GM18867 (cell line): Measurements from ENCODE around the gene PROSER3.

Experiments used
- ATAC-seq: cut with Tn5 transposase; IDR thresholded peaks from one replicate; pipeline ENCODE4 v1.9.1; 2021; ENCODE audit warnings: mild to moderate bottlenecking, moderate library complexity; ENCODE audit not compliant: unreplicated experiment

The PROSER3 gene

DNA sequence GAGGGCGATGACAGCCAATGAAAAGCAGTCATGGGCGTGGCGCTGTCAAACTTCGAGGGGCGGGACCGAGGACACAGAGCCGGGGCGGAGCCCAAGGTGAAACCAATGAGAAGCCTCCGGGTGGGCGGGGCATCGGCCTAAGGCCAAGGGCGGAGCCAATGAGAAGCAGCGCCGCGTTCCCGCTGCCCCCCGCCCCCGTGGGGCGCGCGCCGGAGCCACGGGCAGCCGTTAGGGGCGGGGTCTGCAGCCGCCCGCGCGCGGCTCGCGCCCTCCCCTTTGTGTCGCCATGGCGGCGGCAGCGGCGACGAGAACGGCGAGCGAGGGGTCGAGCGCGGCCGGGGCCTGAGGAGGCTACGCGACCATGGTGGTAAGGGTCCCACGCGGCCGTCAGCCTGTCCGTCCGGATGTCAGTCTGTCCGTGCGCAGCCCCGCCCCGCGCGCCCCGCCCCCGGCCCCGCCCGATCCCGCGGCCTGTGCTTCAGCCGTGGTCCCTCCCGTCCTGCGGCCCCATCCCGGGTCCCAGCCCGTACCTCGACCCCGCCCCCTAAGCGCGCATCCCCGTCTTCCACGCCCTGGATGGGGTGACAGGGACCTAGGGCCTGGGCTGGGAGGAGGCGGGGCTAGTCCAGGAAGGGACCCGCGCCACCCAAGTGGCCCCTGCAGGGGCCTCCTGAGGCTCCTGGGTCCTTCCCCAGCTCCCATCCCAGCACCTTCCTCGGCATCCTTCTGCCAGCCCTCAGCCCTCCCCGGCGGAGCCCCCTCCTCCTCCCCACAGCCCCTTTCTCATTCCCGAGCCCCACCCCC lies 17.5 kb downstream of the PROSER3 start, which contains the start of gene ARHGAP33:
Gene ARHGAP33, plus strand, starts transcription at position 267 of the 804 bp plus-strand sequence. Its CDS starts 95 bp downstream, at position 362.
- peak; percentile 88 for ATAC-seq

DNA sequence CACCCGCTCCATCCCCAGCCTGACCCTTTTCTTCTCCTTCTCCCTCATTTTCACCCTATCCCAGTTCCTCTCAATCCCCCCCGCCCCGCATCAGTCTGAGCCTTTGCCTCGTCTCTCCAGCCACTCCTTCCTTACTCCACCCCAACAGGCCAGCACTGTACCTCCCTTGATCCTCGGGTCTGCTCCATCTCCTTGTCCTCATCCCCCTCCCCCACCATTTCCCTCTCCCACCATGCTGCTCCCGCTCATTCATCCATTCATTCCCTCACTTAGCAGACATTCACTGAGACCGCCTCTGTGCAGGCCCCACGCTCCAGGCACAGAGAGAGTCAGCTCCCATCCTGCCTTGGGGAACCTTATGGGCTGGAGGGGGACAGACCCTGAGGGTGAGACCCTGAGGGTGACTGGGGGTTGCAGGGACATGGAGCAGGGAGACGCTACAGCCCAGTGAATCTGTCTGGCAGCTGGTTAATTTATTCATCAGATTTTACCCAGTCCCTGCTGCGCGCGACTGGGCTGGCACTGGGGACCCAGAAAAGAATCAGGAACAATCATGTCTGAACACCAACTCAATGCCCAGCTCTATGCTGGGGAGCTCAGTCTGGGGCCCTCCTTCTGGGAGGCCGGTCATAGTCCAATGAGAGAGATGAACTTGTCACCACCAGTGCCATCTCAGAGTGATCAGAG lies 18.3 kb downstream of the PROSER3 start:
- no peak for ATAC-seq

- ATAC-seq: no peak
Measured at GRCh38 chr19:35777086-35777841, 19.3 kb downstream of the PROSER3 start.

- ATAC-seq: no peak
Measured at GRCh38 chr19:35777961-35778360, 20.0 kb downstream of the PROSER3 start.

DNA sequence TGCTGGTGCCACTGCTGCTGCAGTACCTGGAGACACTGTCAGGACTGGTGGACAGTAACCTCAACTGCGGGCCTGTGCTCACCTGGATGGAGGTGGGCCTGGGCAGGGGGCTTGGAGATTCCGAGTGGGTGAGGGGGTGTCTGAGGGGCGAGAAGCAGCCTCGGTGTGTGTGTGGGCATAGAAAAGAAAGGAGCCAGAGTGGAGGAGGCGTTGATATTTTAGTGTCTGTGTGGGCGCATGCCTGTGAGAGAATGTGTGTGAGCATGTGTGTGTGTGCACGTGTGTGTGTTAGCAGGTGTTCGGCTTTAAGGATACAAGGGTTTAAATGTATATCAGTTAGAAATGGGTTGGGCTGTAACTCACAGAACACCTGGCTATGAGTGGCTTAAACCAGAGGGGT lies 21.1 kb downstream of the PROSER3 start:
- ATAC-seq: no peak

DNA sequence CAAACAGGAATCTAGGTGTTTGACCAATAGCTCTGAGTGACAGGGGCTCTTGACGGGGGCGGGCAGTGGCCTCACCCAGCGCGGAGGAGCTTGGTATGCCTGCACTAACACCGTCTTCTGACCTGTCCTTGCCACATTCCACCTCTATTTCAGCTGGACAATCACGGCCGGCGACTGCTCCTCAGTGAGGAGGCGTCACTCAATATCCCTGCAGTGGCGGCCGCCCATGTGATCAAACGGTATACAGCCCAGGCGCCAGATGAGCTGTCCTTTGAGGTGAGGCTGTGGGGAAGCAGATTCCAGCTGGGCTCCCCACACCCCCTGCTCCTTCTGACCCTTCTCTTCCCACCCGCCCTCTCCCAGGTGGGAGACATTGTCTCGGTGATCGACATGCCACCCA lies 22.1 kb downstream of the PROSER3 start:
- ATAC-seq: no peak

DNA sequence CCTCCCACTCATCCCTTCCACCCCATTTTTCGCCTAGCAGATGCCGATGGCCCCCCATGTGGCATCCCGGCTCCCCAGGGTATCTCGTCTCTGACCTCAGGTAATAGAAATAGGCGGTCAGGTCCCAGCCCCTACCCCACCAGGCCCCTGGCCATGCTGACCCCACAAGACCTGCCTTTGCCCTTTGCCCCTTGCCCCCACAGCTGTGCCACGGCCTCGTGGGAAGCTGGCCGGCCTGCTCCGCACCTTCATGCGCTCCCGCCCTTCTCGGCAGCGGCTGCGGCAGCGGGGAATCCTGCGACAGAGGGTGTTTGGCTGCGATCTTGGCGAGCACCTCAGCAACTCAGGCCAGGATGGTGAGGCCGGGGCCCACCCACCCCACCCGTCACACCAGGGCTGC lies 22.7 kb downstream of the PROSER3 start:
- ATAC-seq: no peak

DNA sequence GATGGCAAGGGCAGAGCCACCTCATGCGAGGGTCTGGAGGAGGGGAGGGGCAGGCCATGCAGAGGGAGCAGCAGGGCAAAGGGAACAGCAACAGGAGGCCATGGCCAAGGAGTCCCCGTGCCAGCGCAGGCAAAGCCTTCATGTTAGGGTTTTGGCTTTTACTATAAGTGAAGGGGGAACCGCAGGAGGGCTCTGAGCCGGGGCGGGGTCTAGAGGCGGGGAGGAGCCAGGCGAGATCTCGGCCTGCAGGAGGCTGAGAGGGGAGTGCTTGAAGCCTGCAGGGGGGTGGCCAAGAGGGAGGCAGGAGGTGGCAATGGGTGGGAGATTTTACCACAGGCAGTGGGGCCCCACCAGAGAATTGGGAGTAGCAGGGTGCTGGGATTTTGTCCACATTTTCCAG lies 23.7 kb downstream of the PROSER3 start:
- ATAC-seq: no peak

- ATAC-seq: no peak
Measured at GRCh38 chr19:35782589-35782988, 24.6 kb downstream of the PROSER3 start.

DNA sequence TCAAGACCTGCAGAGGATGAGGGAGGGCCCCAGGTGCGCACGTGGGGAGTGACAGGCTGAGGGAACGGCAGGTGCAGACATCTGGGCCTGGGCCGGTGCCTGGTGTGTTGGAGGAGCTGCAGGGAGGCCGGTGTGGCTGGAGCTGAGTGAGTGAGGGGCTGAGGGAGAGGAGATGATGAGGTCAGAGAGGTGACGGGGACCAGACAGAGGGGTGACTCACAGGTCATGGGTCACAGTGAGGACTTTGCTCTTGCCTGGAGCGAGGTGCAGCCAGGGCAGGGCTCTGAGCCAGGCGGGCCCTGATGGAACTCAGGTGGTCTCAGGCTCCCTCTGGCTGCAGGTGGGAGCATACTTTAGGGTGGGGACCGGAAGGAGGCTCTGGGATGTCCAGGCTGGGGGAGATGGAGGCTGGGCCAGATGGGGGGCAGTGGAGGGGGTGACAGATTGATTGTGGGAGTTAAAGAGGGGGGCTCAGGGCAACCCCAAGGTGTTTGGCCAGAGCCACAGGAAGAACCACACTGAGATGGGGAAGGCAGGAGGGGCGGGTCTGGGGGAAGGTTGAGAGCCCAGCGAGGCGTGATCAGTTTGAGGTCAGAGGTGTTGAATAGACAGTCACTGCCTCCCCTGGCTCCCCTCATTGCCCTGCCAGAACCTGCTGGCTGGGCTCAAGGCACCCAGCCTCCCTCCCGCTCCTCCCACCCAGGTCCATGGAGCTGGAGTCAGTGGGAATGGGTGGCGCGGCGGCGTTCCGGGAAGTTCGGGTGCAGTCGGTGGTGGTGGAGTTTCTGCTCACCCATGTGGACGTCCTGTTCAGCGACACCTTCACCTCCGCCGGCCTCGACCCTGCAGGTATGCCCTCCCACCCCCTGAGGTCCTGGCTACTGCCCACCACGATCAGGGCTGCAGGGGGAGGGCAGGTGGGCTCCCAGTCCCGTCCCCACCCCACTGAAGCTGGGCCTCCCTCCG lies 25.8 kb downstream of the PROSER3 start:
- no peak for ATAC-seq

DNA sequence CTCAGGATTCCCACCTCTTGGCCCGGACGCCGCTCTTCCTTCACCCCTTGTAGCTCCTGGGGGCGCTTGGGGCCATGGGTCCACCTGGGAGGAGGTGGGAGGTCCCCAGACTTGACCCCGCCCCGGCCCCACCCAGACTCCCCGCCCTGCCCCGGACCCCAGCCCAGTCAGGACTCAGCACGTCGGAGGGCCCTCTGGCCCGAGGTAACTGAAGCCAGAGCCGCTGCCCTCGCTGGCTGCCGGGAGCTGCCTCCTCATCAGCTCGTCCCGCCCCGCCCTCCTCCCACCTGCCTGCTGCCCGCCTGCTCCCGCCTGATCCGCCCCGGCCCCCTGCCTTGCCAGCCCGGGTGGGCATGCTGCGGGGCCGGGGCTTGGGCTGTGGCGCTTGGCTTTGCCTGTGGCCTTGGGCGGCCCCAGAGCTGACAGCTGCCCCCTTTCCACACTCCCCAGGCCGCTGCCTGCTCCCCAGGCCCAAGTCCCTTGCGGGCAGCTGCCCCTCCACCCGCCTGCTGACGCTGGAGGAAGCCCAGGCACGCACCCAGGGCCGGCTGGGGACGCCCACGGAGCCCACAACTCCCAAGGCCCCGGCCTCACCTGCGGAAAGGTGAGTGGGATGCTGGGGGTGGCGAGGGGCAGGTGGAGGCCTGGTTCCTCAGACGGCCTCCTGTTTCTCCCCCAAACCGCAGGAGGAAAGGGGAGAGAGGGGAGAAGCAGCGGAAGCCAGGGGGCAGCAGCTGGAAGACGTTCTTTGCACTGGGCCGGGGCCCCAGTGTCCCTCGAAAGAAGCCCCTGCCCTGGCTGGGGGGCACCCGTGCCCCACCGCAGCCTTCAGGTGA lies 26.7 kb downstream of the PROSER3 start:
- ATAC-seq: no peak

- ATAC-seq: no peak
Measured at GRCh38 chr19:35785339-35785627, 27.3 kb downstream of the PROSER3 start.

- ATAC-seq: no peak
Measured at GRCh38 chr19:35786299-35787160, 28.6 kb downstream of the PROSER3 start.

GRCh38 chr19:35787227-35787799 lies 29.3 kb downstream of the PROSER3 start:
- no peak for ATAC-seq

- no peak for ATAC-seq
Measured at GRCh38 chr19:35788205-35788960, 30.4 kb downstream of the PROSER3 start.

- no peak for ATAC-seq
Measured at GRCh38 chr19:35789195-35789977, 31.4 kb downstream of the PROSER3 start.
